ENCODE data around the gene RNF157.
A peak's percentile ranks its signal among the peaks of the same experiment; 100 is the strongest.

Gene RNF157

GRCh38 chr17:76134911-76135809 lies 105.1 kb downstream of the RNF157 start:
- Histone ChIP-seq H3K27me3 (ENCODE audit: insufficient read depth, low read depth) (peaks cover 6% of the 10 kb centered on the region; the same call in 1 of the 2 replicates), H3K79me2 (ENCODE audit: insufficient read depth, low read depth) (no peaks in the 10 kb centered on the region), H3K4me1 (ENCODE audit: low read depth, poor library complexity, severe bottlenecking) (peaks cover 15% of the 10 kb centered on the region), H3K27ac (no peak overlapping the region), H4K20me1 (ENCODE audit: insufficient read depth) (no peaks in the 10 kb centered on the region), H3K4me3 (IDR thresholded peaks at IDR 0.05; ENCODE audit: insufficient read depth, low read depth, low read length) (no peak overlapping the region), H2AFZ (ENCODE audit: low read depth) (peak overlapping the region; percentile 31; the same call in 1 of the 2 replicates), H3K4me2 (peak overlapping the region; percentile 34; the same call in 1 of the 2 replicates), H3K36me3 (ENCODE audit: insufficient read depth) (no peaks in the 10 kb centered on the region), H3K9ac (no peak overlapping the region)
- no peak for TF ChIP-seq CTCF (conservative IDR thresholded peaks at IDR 0.05; ENCODE audit: low read depth, low read length)

GRCh38 chr17:76132574-76133338 lies 107.5 kb downstream of the RNF157 start:
- no peak for TF ChIP-seq CTCF (conservative IDR thresholded peaks at IDR 0.05; ENCODE audit: low read depth, low read length)
- no peaks in the 10 kb centered on the region for H4K20me1 ChIP-seq (ENCODE audit: insufficient read depth)
- no peaks in the 10 kb centered on the region for H3K79me2 ChIP-seq (ENCODE audit: insufficient read depth, low read depth)
- no peak overlapping the region for H3K4me3 ChIP-seq (IDR thresholded peaks at IDR 0.05; ENCODE audit: insufficient read depth, low read depth, low read length)
- no peaks in the 10 kb centered on the region for H3K27me3 ChIP-seq (ENCODE audit: insufficient read depth, low read depth)
- H2AFZ ChIP-seq (ENCODE audit: low read depth) = no peak overlapping the region
- H3K4me1 ChIP-seq (ENCODE audit: low read depth, poor library complexity, severe bottlenecking) = peaks cover 15% of the 10 kb centered on the region
- H3K36me3 ChIP-seq (ENCODE audit: insufficient read depth) = no peaks in the 10 kb centered on the region
- no peak overlapping the region for H3K9ac ChIP-seq
- no peak overlapping the region for H3K27ac ChIP-seq
- H3K4me2 ChIP-seq = no peak overlapping the region

GRCh38 chr17:76131692-76132573 lies 108.4 kb downstream of the RNF157 start:
- Histone ChIP-seq H2AFZ (ENCODE audit: low read depth) (no peak overlapping the region), H4K20me1 (ENCODE audit: insufficient read depth) (no peaks in the 10 kb centered on the region), H3K27me3 (ENCODE audit: insufficient read depth, low read depth) (no peaks in the 10 kb centered on the region), H3K79me2 (ENCODE audit: insufficient read depth, low read depth) (no peaks in the 10 kb centered on the region), H3K4me2 (no peak overlapping the region), H3K4me3 (IDR thresholded peaks at IDR 0.05; ENCODE audit: insufficient read depth, low read depth, low read length) (no peak overlapping the region), H3K4me1 (ENCODE audit: low read depth, poor library complexity, severe bottlenecking) (peaks cover 15% of the 10 kb centered on the region), H3K27ac (no peak overlapping the region), H3K9ac (no peak overlapping the region), H3K36me3 (ENCODE audit: insufficient read depth) (no peaks in the 10 kb centered on the region)
- TF ChIP-seq CTCF (conservative IDR thresholded peaks at IDR 0.05; ENCODE audit: low read depth, low read length) = no peak

- H3K79me2 ChIP-seq (ENCODE audit: insufficient read depth, low read depth) = no peaks in the 10 kb centered on the region
- H3K4me2 ChIP-seq = no peak overlapping the region
- no peak overlapping the region for H3K9ac ChIP-seq
- TF ChIP-seq CTCF (conservative IDR thresholded peaks at IDR 0.05; ENCODE audit: low read depth, low read length) = no peak
- no peaks in the 10 kb centered on the region for H3K36me3 ChIP-seq (ENCODE audit: insufficient read depth)
- no peak overlapping the region for H2AFZ ChIP-seq (ENCODE audit: low read depth)
- H4K20me1 ChIP-seq (ENCODE audit: insufficient read depth) = no peaks in the 10 kb centered on the region
- no peak overlapping the region for H3K4me3 ChIP-seq (IDR thresholded peaks at IDR 0.05; ENCODE audit: insufficient read depth, low read depth, low read length)
- no peaks in the 10 kb centered on the region for H3K27me3 ChIP-seq (ENCODE audit: insufficient read depth, low read depth)
- H3K4me1 ChIP-seq (ENCODE audit: low read depth, poor library complexity, severe bottlenecking) = peaks cover 15% of the 10 kb centered on the region
- H3K27ac ChIP-seq = no peak overlapping the region
Observed at GRCh38 chr17:76131051-76131691, 109.1 kb downstream of the RNF157 start.

All from KMS-11 (cell line).